ENCODE results near the gene TMEM119. TPM values are rescaled to one million over a fixed set of nuclear protein-coding genes. Genes with fewer than 3 reads are reported as not detected.

TMEM119 gene
- total RNA-seq, 2 donors from 2014 or later, result not detected

DNA sequence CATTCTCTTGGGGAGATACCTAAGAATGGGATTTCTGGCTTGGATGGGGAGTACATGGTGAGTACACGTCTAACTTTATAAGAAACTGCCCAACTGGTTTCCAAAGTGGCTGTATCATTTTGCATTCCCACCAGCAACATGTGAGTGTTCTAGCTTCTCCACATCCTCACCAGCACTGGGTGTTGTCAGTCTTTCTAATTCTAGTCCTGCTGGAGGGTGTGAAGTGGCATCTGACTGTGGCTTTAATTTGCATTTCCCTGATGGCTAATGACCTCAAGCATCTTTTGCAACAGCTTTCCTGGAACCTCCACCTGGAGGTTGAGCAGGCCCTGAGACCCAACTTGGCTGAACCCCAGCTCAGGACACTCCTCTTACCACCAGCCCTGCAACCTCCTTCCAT, 18.0 kb upstream of the TMEM119 start:
- DNase-seq (ENCODE audit: low spot score) (no peak), ATAC-seq (no peak)
- Mint-ChIP-seq H3K36me3 (peaks cover 16% of the 10 kb centered on the region), H3K4me3 (peak overlapping the region; percentile 87), H3K27me3 (no peaks in the 10 kb centered on the region), H3K4me1 (ENCODE audit: low read depth in 2 of 2) (peaks cover 70 to 77% of the 10 kb centered on the region in 2 donors), H3K9me3 (peaks cover 5% of the 10 kb centered on the region), H3K27ac (peak overlapping the region; percentile 92 to 100)

DNA sequence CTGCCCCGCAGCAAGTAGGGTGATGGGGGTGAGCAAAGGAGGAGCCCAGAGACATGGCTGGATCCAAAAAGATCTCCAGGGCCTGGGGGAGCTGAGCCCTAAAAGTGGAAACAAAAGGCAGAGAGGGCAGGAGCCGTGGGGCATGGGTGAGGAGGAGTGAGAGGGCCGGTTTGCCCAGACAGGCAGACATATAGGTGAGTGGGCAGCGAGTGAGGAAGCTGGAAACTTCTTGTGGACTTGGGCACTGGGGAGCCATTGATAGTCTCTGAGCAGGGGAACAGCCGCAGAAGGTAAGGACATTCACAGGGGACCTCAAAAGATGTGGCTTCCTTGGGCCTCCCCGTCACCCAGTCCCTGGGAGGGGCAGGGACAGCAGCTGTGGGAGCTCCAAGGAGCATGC, 16.8 kb upstream of the TMEM119 start:
- no peak for DNase-seq (ENCODE audit: low spot score)
- no peak for ATAC-seq
- Mint-ChIP-seq H3K4me1 (ENCODE audit: low read depth in 2 of 2) (peaks cover 61 to 66% of the 10 kb centered on the region in 2 donors), H3K4me3 (peak overlapping the region; percentile 6), H3K9me3 (peaks cover 5% of the 10 kb centered on the region), H3K27ac (peak overlapping the region; percentile 92 to 100), H3K36me3 (peaks cover 16% of the 10 kb centered on the region), H3K27me3 (no peaks in the 10 kb centered on the region)

- Mint-ChIP-seq H3K27me3 (no peaks in the 10 kb centered on the region), H3K4me1 (ENCODE audit: low read depth in 2 of 2) (peaks cover 57 to 60% of the 10 kb centered on the region in 2 donors), H3K9me3 (peaks cover 5% of the 10 kb centered on the region), H3K4me3 (peak overlapping the region; percentile 6), H3K36me3 (peaks cover 16% of the 10 kb centered on the region), H3K27ac (peak overlapping the region; percentile 92 to 100)
- DNase-seq (ENCODE audit: low spot score) (no peak), ATAC-seq (no peak)
These were observed 16.2 kb upstream of the TMEM119 start for GRCh38 chr12:108614041-108614440.

GRCh38 chr12:108613548-108613947, 15.7 kb upstream of the TMEM119 start:
- ATAC-seq, result no peak
- DNase-seq (ENCODE audit: low spot score), result no peak
- H3K27ac Mint-ChIP-seq, result peak overlapping the region; percentile 92 to 100
- H3K4me3 Mint-ChIP-seq, result no peak overlapping the region
- no peaks in the 10 kb centered on the region for H3K27me3 Mint-ChIP-seq
- peaks cover 5% of the 10 kb centered on the region for H3K9me3 Mint-ChIP-seq
- peaks cover 54 to 55% of the 10 kb centered on the region in 2 donors for H3K4me1 Mint-ChIP-seq (ENCODE audit: low read depth in 2 of 2)
- peaks cover 16% of the 10 kb centered on the region for H3K36me3 Mint-ChIP-seq

- Mint-ChIP-seq H3K4me1 (ENCODE audit: low read depth in 2 of 2) (peaks cover 48% of the 10 kb centered on the region in 2 donors), H3K4me3 (no peak overlapping the region), H3K9me3 (peaks cover 5% of the 10 kb centered on the region), H3K36me3 (peaks cover 16% of the 10 kb centered on the region), H3K27ac (peak overlapping the region; percentile 53 to 100), H3K27me3 (no peaks in the 10 kb centered on the region)
- DNase-seq (ENCODE audit: low spot score) (no peak), ATAC-seq (no peak)
These were observed 15.0 kb upstream of the TMEM119 start for GRCh38 chr12:108612788-108613282.

DNA sequence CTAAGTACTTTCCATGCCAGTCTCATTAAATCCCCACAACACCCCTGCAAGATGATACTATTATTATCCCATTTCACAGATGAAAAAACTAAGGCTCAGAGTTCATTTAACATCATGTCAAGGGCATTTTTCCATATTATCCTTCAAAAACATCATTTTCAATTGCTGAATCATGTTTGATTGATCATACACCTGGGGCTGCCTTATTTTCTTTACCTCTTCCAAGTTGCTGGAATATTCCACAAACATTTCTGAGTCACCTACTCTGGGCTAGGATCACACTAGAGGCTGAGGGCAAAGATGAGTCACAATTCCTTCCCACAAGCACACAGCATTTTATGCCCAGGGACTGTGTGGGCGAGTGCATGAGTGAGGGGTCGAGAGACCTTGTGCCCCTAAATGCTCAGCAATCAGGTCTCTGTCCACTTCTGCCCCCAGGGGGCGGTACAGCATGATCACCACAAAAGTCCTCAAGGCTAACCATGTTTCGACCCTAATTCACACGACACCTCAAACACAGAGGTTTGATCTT, 14.1 kb upstream of the TMEM119 start:
- DNase-seq (ENCODE audit: low spot score) (no peak), ATAC-seq (peak; percentile 7 to 39)
- H3K27ac Mint-ChIP-seq, result peak overlapping the region; percentile 53 to 75

GRCh38 chr12:108610856-108611605, 13.1 kb upstream of the TMEM119 start:
- H3K27ac Mint-ChIP-seq, result peak overlapping the region in 1 of 2 donors; percentile 76
- DNase-seq (ENCODE audit: low spot score), result no peak
- H3K4me3 Mint-ChIP-seq, result no peak overlapping the region
- peaks cover 0 to 3% of the 10 kb centered on the region in 2 donors for H3K27me3 Mint-ChIP-seq
- H3K4me1 Mint-ChIP-seq (ENCODE audit: low read depth in 2 of 2), result peaks cover 30 to 31% of the 10 kb centered on the region in 2 donors
- no peaks in the 10 kb centered on the region for H3K9me3 Mint-ChIP-seq
- peaks cover 5% of the 10 kb centered on the region for H3K36me3 Mint-ChIP-seq
- no peak for ATAC-seq

More for the DNA sequence above, 14.1 kb upstream of the TMEM119 start:
- Mint-ChIP-seq H3K9me3 (peaks cover 5% of the 10 kb centered on the region), H3K4me3 (peak overlapping the region; percentile 12), H3K4me1 (ENCODE audit: low read depth in 2 of 2) (peaks cover 39 to 40% of the 10 kb centered on the region in 2 donors), H3K27me3 (peaks cover 0 to 3% of the 10 kb centered on the region in 2 donors), H3K36me3 (peaks cover 14% of the 10 kb centered on the region)

DNA sequence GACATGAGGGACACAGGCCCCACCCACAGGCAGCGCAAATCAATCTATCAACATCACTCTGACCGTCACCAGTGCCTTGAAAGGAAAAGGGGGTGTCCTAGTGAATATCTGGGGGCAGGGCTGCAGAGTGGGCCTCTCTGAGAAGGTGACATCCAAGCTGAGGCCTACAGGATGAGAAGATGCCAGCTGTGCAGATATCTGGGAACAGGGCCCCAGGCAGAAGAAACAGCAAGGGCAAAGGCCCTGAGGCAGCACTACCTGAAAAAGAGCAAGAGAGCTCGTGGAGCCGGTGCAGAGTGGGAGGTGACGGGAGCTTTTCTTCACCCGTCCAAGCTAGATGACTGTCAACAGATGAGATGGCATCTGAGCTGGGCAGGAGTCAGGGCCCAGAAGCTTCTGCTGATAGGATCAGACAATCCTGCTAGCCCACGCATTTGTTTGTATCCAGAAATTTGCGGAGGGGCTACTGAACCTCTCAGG, 12.5 kb upstream of the TMEM119 start:
- Mint-ChIP-seq H3K4me1 (ENCODE audit: low read depth in 2 of 2) (peaks cover 30% of the 10 kb centered on the region in 2 donors), H3K27me3 (peaks cover 0 to 3% of the 10 kb centered on the region in 2 donors), H3K36me3 (peaks cover 5% of the 10 kb centered on the region), H3K4me3 (no peak overlapping the region), H3K27ac (peak overlapping the region in 1 of 2 donors; percentile 76), H3K9me3 (no peaks in the 10 kb centered on the region)
- DNase-seq (ENCODE audit: low spot score) (no peak), ATAC-seq (no peak)

- DNase-seq (ENCODE audit: low spot score) (no peak), ATAC-seq (no peak)
- Mint-ChIP-seq H3K4me1 (ENCODE audit: low read depth in 2 of 2) (peaks cover 28% of the 10 kb centered on the region in 2 donors), H3K27me3 (peaks cover 0 to 6% of the 10 kb centered on the region in 2 donors), H3K4me3 (no peak overlapping the region), H3K27ac (peak overlapping the region in 1 of 2 donors; percentile 76), H3K9me3 (no peaks in the 10 kb centered on the region), H3K36me3 (no peaks in the 10 kb centered on the region)
These were observed 11.9 kb upstream of the TMEM119 start for GRCh38 chr12:108609537-108610335.

GRCh38 chr12:108608616-108609015, 10.7 kb upstream of the TMEM119 start:
- DNase-seq (ENCODE audit: low spot score) (no peak), ATAC-seq (no peak)
- Mint-ChIP-seq H3K4me1 (ENCODE audit: low read depth in 2 of 2) (peaks cover 21 to 22% of the 10 kb centered on the region in 2 donors), H3K36me3 (no peaks in the 10 kb centered on the region), H3K9me3 (no peaks in the 10 kb centered on the region), H3K27me3 (peaks cover 0 to 7% of the 10 kb centered on the region in 2 donors), H3K4me3 (no peak overlapping the region), H3K27ac (no peak overlapping the region)

DNA sequence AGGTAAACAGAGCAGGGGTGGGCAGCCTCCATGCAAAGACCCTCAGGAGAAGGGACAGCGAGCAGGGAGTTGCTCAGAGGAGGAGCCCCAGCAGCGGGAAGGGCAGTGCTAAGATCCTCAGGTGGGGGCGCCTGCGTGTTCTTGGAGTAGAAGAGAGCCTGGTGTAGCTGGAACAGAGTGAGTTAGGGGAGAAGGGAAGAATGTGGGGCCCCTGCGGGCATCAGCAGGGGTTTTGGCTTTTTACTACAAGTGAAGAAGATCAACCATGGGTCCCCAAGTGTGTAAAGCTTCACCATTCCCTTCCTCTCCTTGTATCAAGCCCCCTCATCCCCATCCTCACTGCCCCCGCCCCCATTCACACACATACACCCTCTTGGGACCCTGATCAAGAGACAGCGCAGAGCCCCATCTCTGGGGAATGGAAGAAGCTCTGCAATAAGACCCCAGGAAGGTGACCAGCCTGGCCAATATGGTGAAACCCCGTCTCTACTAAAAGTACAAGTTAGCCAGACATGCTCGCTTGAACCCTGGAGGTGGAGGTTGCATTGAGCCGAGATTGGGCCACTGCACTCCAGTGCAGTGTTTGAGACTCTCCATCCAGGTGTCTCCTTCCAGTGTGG, 10.2 kb upstream of the TMEM119 start:
- no peaks in the 10 kb centered on the region for H3K36me3 Mint-ChIP-seq
- H3K27me3 Mint-ChIP-seq, result peaks cover 0 to 7% of the 10 kb centered on the region in 2 donors
- no peak overlapping the region for H3K27ac Mint-ChIP-seq
- H3K4me3 Mint-ChIP-seq, result no peak overlapping the region
- peaks cover 16 to 18% of the 10 kb centered on the region in 2 donors for H3K4me1 Mint-ChIP-seq (ENCODE audit: low read depth in 2 of 2)
- no peak for ATAC-seq
- H3K9me3 Mint-ChIP-seq, result no peaks in the 10 kb centered on the region
- DNase-seq (ENCODE audit: low spot score), result no peak

GRCh38 chr12:108606492-108606891, 8.6 kb upstream of the TMEM119 start:
- DNase-seq (ENCODE audit: low spot score) (no peak), ATAC-seq (no peak)
- Mint-ChIP-seq H3K27me3 (peaks cover 0 to 7% of the 10 kb centered on the region in 2 donors), H3K4me1 (ENCODE audit: low read depth in 2 of 2) (peaks cover 7% of the 10 kb centered on the region in 2 donors), H3K9me3 (no peaks in the 10 kb centered on the region), H3K36me3 (no peaks in the 10 kb centered on the region), H3K4me3 (no peak overlapping the region), H3K27ac (no peak overlapping the region)
